ENCODE measurements around the gene CAB39L. TPM values are rescaled to one million over a fixed set of nuclear protein-coding genes. Genes with fewer than 3 reads are reported as not detected.
A peak's percentile ranks its signal among the peaks of the same experiment; 100 is the strongest.
"Not testable (repeated sequence)": the region's sequence is repeated elsewhere in the genome, so short reads cannot be mapped to it uniquely, and the experiment has no call there.

CAB39L gene
- total RNA-seq, 2 experiments from 2014 or later: 5.5 TPM

- no peak overlapping the region for H3K27ac Mint-ChIP-seq
- H3K27me3 Mint-ChIP-seq: no peaks in the 10 kb centered on the region
- H3K4me3 Mint-ChIP-seq: no peak overlapping the region
- H3K9me3 Mint-ChIP-seq: no peaks in the 10 kb centered on the region
- H3K4me1 Mint-ChIP-seq: peaks cover 13% of the 10 kb centered on the region
- no peak for DNase-seq
- ChIA-PET CTCF (interaction anchor here (1.6 to 3.1 kb wide), 2 partner anchors 16 to 310 kb away, joined by 4 to 15 read pairs; no protein-coding TSS in a partner anchor), POLR2A (interaction anchor here (0.6 kb wide), 1 partner anchor 133 kb away, joined by 3 read pairs; no protein-coding TSS in a partner anchor)
- peaks cover 3% of the 10 kb centered on the region for H3K36me3 Mint-ChIP-seq (ENCODE audit: low read depth)
These were observed 147.2 kb downstream of the CAB39L start for GRCh38 chr13:49296659-49297058.

GRCh38 chr13:49295244-49295643 lies 148.6 kb downstream of the CAB39L start:
- H3K27me3 Mint-ChIP-seq: no peaks in the 10 kb centered on the region
- DNase-seq: no peak
- no peaks in the 10 kb centered on the region for H3K9me3 Mint-ChIP-seq
- ChIA-PET POLR2A (interaction anchor here (0.7 to 0.9 kb wide), 2 partner anchors 47 to 313 kb away, joined by 3 read pairs; no protein-coding TSS in a partner anchor), CTCF (interaction anchor here (1.6 to 3.1 kb wide), 2 partner anchors 15 to 312 kb away, joined by 4 to 15 read pairs; no protein-coding TSS in a partner anchor)
- no peak overlapping the region for H3K4me3 Mint-ChIP-seq
- peaks cover 7% of the 10 kb centered on the region for H3K4me1 Mint-ChIP-seq
- H3K27ac Mint-ChIP-seq: no peak overlapping the region
- H3K36me3 Mint-ChIP-seq (ENCODE audit: low read depth): peaks cover 3% of the 10 kb centered on the region

DNA sequence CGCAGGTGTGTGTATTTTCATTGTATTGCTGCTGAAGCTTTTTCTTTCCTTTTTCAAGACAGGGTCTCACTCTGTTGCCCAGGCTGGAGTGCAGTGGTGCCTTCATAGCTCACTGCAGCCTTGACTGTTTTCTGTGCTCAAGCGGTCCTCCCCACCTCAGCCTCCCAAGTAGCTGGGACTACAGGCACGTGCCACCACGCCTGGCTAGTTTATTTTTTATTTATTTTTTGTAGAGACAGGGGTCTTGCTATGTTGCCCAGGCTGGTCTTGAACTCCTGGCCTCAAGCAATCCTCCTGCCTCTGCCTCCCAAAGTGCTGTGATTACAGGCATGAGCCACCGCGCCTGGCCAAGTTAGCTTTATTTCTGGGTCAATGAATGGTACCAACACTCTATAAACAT lies 149.1 kb downstream of the CAB39L start:
- H3K9me3 Mint-ChIP-seq; H3K27me3 Mint-ChIP-seq; H3K27ac Mint-ChIP-seq; H3K4me1 Mint-ChIP-seq; DNase-seq; H3K36me3 Mint-ChIP-seq (ENCODE audit: low read depth); H3K4me3 Mint-ChIP-seq: not testable (repeated sequence)
- POLR2A ChIA-PET: interaction anchor here (0.9 kb wide), 1 partner anchor 314 kb away, joined by 3 read pairs; no protein-coding TSS in a partner anchor
- CTCF ChIA-PET: interaction anchor here (0.5 to 3.1 kb wide), 3 partner anchors 55 to 312 kb away, joined by 3 to 15 read pairs (median 5); no protein-coding TSS in a partner anchor

DNA sequence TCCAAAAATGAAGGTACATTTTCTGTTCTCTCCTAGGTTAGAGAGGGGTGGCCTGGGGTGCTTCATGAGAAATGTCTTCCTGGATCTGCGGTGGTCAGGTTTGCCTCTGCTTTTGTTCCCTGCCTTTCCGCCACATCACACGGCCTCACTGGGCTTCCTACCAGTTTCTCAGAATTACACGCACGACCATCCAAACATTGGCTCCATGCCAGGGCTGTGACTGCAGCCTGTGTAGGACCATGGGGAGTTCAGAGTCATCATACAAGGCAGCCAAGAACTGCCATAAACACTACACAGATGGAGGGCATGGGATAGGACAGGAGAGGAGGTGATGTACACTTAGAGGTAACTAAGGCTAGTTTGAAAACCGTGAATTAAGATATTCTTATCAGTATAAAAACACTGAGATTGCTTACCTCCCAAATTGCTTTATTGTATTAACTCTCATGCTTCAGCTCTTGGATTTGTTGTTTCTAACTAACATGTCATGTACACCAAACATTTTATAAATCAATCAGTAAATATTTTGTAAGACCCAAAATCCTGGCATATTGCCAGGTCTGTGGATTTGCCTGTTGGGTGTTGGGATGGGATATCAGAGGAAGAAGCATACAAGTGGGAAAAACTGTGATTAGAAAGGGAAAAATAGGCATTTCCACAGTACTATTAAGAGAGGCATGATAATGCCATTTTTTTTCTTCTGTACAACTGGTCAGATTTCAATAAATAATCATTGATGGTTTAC lies 150.9 kb downstream of the CAB39L start:
- ChIA-PET POLR2A (no interaction called here), CTCF (interaction anchor here (1.6 kb wide), 1 partner anchor 315 kb away, joined by 4 read pairs; no protein-coding TSS in a partner anchor)
- H3K4me3 Mint-ChIP-seq: no peak overlapping the region
- H3K27me3 Mint-ChIP-seq: no peaks in the 10 kb centered on the region
- peak; percentile 30 for DNase-seq
- H3K9me3 Mint-ChIP-seq: no peaks in the 10 kb centered on the region
- no peak overlapping the region for H3K27ac Mint-ChIP-seq
- peaks cover 7% of the 10 kb centered on the region for H3K4me1 Mint-ChIP-seq
- peaks cover 3% of the 10 kb centered on the region for H3K36me3 Mint-ChIP-seq (ENCODE audit: low read depth)

DNA sequence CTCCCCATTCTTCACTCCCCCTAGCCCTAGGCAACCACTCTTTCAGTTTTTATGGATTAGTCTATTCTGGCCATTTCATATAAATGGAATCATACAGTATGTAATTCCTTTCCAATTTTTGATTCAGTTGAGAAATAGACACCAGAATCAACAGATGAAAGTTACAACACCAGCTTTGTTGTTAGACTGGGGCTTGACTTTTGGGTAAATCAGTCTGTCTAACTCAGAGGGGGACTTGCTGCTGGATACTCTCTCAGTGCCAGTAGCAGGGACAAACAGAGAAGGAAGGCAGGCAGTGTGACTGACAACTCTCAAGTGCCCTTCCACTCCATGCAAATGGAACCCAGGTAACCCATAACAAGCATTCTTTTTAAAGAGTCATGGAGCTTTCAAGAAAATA lies 155.4 kb downstream of the CAB39L start:
- H3K27ac Mint-ChIP-seq: no peak overlapping the region
- peaks cover 7% of the 10 kb centered on the region for H3K36me3 Mint-ChIP-seq (ENCODE audit: low read depth)
- no peak for DNase-seq
- peaks cover 7% of the 10 kb centered on the region for H3K4me1 Mint-ChIP-seq
- CTCF ChIA-PET: interaction anchor here (0.8 kb wide), 1 partner anchor 9 kb away, joined by 3 read pairs; no protein-coding TSS in a partner anchor
- H3K9me3 Mint-ChIP-seq: no peaks in the 10 kb centered on the region
- POLR2A ChIA-PET: no interaction called here
- no peaks in the 10 kb centered on the region for H3K27me3 Mint-ChIP-seq
- no peak overlapping the region for H3K4me3 Mint-ChIP-seq

DNA sequence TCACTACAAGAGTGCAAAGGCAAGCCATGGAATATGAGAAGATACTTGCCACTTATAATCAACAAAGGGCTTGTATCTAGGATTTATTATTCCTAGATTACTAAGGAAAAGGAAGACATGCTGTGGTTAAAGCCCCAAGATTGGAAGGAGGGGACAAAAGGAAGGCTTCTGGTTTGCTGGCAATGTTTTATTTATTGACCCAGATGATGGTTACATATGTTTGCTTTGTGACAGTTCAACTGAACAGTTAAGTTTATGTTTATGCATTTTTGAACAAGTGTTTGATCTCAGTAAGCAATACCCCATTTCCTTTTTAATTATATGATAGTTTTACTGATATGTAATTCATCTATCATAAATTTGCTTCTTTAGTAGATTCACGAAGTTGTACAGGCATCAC lies 155.9 kb downstream of the CAB39L start:
- Mint-ChIP-seq H3K27ac (no peak overlapping the region), H3K4me3 (no peak overlapping the region), H3K9me3 (no peaks in the 10 kb centered on the region), H3K27me3 (no peaks in the 10 kb centered on the region), H3K4me1 (peaks cover 7% of the 10 kb centered on the region), H3K36me3 (ENCODE audit: low read depth) (peaks cover 7% of the 10 kb centered on the region)
- POLR2A ChIA-PET: no interaction called here
- no peak for DNase-seq
- CTCF ChIA-PET: no interaction called here

- Mint-ChIP-seq H3K27me3 (no peaks in the 10 kb centered on the region), H3K27ac (no peak overlapping the region), H3K9me3 (no peaks in the 10 kb centered on the region), H3K4me3 (no peak overlapping the region), H3K36me3 (ENCODE audit: low read depth) (no peaks in the 10 kb centered on the region), H3K4me1 (no peaks in the 10 kb centered on the region)
- POLR2A ChIA-PET: interaction anchor here (0.8 kb wide), 1 partner anchor 31 kb away, joined by 4 read pairs; no protein-coding TSS in a partner anchor
- DNase-seq: no peak
- CTCF ChIA-PET: interaction anchor here (1.1 to 6.6 kb wide), 15 partner anchors 9 to 327 kb away, joined by 3 to 66 read pairs (median 11); partner anchors contain the start of gene CDADC1
These were observed 164.0 kb downstream of the CAB39L start for GRCh38 chr13:49279885-49280284.

- no peak overlapping the region for H3K4me3 Mint-ChIP-seq
- no peak overlapping the region for H3K27ac Mint-ChIP-seq
- no peaks in the 10 kb centered on the region for H3K27me3 Mint-ChIP-seq
- no peaks in the 10 kb centered on the region for H3K36me3 Mint-ChIP-seq (ENCODE audit: low read depth)
- ChIA-PET CTCF (interaction anchor here (0.8 to 6.6 kb wide), 8 partner anchors 10 to 180 kb away, joined by 3 to 66 read pairs (median 14); partner anchors contain the start of gene CDADC1), POLR2A (interaction anchor here (0.7 to 0.8 kb wide), 2 partner anchors 31 to 32 kb away, joined by 3 to 4 read pairs; partner anchors contain the start of gene CDADC1)
- H3K4me1 Mint-ChIP-seq: no peaks in the 10 kb centered on the region
- DNase-seq: no peak
- H3K9me3 Mint-ChIP-seq: no peaks in the 10 kb centered on the region
These were observed 164.8 kb downstream of the CAB39L start for GRCh38 chr13:49279112-49279511.

DNA sequence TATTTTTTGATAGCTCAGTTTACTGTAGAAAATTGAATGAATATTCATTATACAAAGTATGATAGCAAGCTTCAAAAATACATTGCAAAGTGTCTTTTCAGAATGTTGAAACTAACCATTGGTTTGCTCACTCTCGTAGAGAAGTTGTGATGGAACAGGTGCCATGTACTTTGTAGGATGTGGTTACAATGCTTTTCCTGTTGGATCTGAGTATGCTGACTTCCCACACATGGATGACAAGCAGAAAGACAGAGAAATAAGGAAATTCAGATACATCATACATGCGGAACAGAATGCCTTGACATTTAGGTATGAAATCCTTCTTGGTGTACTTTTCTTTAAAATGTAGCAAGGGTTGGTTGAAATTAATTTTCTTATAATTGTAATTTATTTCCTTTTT lies 165.7 kb downstream of the CAB39L start:
- H3K27ac Mint-ChIP-seq: no peak overlapping the region
- H3K9me3 Mint-ChIP-seq: no peaks in the 10 kb centered on the region
- no peaks in the 10 kb centered on the region for H3K27me3 Mint-ChIP-seq
- H3K4me1 Mint-ChIP-seq: no peaks in the 10 kb centered on the region
- CTCF ChIA-PET: interaction anchor here (0.5 to 6.6 kb wide), 4 partner anchors 28 to 515 kb away, joined by 4 to 66 read pairs (median 30); partner anchors contain the start of gene CDADC1
- DNase-seq: no peak
- no peak overlapping the region for H3K4me3 Mint-ChIP-seq
- no peaks in the 10 kb centered on the region for H3K36me3 Mint-ChIP-seq (ENCODE audit: low read depth)
- POLR2A ChIA-PET: no interaction called here

DNA sequence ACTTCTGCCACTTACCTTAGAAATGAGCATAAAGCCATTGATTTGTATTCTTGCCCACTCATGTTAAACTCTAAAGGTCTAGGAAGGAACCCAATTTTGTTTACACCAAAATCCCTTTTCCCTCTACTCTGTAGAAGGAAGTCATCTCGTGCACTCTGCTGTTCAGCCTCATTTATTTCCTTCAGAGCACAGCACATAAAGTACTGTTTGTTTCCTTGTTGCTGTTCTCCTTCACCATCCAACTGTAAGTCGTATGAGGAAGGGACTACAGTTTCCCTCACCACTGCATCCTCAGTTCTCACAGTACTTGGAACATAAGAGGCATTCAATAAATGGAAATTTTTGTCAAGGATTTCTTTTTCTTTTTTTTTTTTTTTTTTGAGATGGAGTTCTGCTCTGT lies 171.6 kb downstream of the CAB39L start:
- no peaks in the 10 kb centered on the region for H3K27me3 Mint-ChIP-seq
- peaks cover 16% of the 10 kb centered on the region for H3K36me3 Mint-ChIP-seq (ENCODE audit: low read depth)
- H3K4me1 Mint-ChIP-seq: peaks cover 2% of the 10 kb centered on the region
- no peak for DNase-seq
- CTCF ChIA-PET: no interaction called here
- H3K27ac Mint-ChIP-seq: no peak overlapping the region
- no peak overlapping the region for H3K4me3 Mint-ChIP-seq
- POLR2A ChIA-PET: no interaction called here
- H3K9me3 Mint-ChIP-seq: no peaks in the 10 kb centered on the region

GRCh38 chr13:49271264-49271663 lies 172.6 kb downstream of the CAB39L start:
- DNase-seq: no peak
- H3K27me3 Mint-ChIP-seq: no peaks in the 10 kb centered on the region
- no peak overlapping the region for H3K27ac Mint-ChIP-seq
- no peaks in the 10 kb centered on the region for H3K9me3 Mint-ChIP-seq
- peaks cover 2% of the 10 kb centered on the region for H3K4me1 Mint-ChIP-seq
- ChIA-PET POLR2A (interaction anchor here (1.7 kb wide), 1 partner anchor 23 kb away, joined by 4 read pairs; no protein-coding TSS in a partner anchor), CTCF (interaction anchor here (1.2 to 3.0 kb wide), 2 partner anchors 9 to 11 kb away, joined by 3 to 14 read pairs; no protein-coding TSS in a partner anchor)
- no peak overlapping the region for H3K4me3 Mint-ChIP-seq
- peaks cover 24% of the 10 kb centered on the region for H3K36me3 Mint-ChIP-seq (ENCODE audit: low read depth)

DNA sequence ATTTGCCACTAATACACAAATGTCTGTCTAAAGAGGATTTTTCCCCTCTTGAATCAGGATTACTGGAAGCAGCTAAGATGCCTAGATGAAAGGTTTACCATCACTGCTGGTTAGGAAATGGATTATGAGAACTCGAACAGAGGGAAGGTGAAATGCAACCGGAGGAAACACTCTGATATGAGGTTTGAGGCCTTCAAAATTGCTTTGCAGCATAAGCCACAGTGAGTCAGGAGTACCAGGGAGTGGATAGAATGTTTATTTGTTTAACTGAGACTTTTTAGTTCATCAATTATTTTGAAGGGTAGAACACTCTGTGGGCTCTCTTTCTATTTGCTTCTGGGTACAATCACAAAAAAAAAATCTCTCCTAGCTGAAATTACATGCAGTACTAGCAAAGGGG lies 178.0 kb downstream of the CAB39L start:
- no peak overlapping the region for H3K27ac Mint-ChIP-seq
- no peaks in the 10 kb centered on the region for H3K9me3 Mint-ChIP-seq
- peaks cover 38% of the 10 kb centered on the region for H3K36me3 Mint-ChIP-seq (ENCODE audit: low read depth)
- H3K4me1 Mint-ChIP-seq: no peaks in the 10 kb centered on the region
- CTCF ChIA-PET: interaction anchor here (0.7 to 0.9 kb wide), 2 partner anchors 15 to 18 kb away, joined by 3 to 4 read pairs; partner anchors contain the start of gene CDADC1
- POLR2A ChIA-PET: interaction anchor here (1.9 kb wide), 1 partner anchor 18 kb away, joined by 7 read pairs; the partner anchor contains the start of gene CDADC1
- no peak for DNase-seq
- H3K4me3 Mint-ChIP-seq: no peak overlapping the region
- no peaks in the 10 kb centered on the region for H3K27me3 Mint-ChIP-seq

GRCh38 chr13:49262634-49263033 lies 181.2 kb downstream of the CAB39L start:
- Mint-ChIP-seq H3K9me3 (no peaks in the 10 kb centered on the region), H3K36me3 (ENCODE audit: low read depth) (peaks cover 44% of the 10 kb centered on the region), H3K27ac (no peak overlapping the region), H3K4me1 (peaks cover 8% of the 10 kb centered on the region), H3K27me3 (no peaks in the 10 kb centered on the region), H3K4me3 (no peak overlapping the region)
- ChIA-PET POLR2A (no interaction called here), CTCF (no interaction called here)
- DNase-seq: no peak
